Natural killer cell (primary cell): ENCODE data around the gene BECN2. TPM values are rescaled to one million over a fixed set of nuclear protein-coding genes. Genes with fewer than 3 reads are reported as not detected.

Experiments
- ATAC-seq, 3 donors: fragments of 150-1000 bp in 2 of 3; fragments of 200-7000 bp in 1 of 3; cut with Tn5 transposase; 1 replicate in 1 of 3; 2 replicates in 2 of 3; pipeline ENCODE4 v1.10.0; 2021; ENCODE audit warnings: mild to moderate bottlenecking in 2 of 3, moderate library complexity in 2 of 3
- DNase-seq, 2 donors: peaks; one replicate each; pipeline versions ENCODE4 v3.0.0 to v3.0.0-alpha.2; 2013 to 2021; ENCODE audit warnings: mixed read lengths in 1 of 2
- H3K27ac ChIP-seq: one replicate; pipeline ENCODE4 v1.5.1; 2013; ENCODE audit warnings: mild to moderate bottlenecking, low read length
- H3K27me3 ChIP-seq: one replicate; pipeline ENCODE4 v1.6.1; 2013; ENCODE audit warnings: low read length; ENCODE audit not compliant: control insufficient read depth, insufficient read depth
- H3K36me3 ChIP-seq: one replicate; pipeline ENCODE4 v1.6.1; 2013; ENCODE audit warnings: low read length; ENCODE audit not compliant: control insufficient read depth, insufficient read depth
- H3K4me1 ChIP-seq: one replicate; pipeline ENCODE4 v1.6.1; 2013; ENCODE audit warnings: low read length; ENCODE audit not compliant: control insufficient read depth, insufficient read depth
- H3K4me3 ChIP-seq: one replicate; pipeline ENCODE4 v1.5.1; 2013; ENCODE audit warnings: low read length
- H3K9me3 ChIP-seq: one replicate; pipeline ENCODE4 v1.6.1; 2013; ENCODE audit warnings: low read length; ENCODE audit not compliant: control insufficient read depth, insufficient read depth
- H3K27ac Mint-ChIP-seq, 2 donors: one replicate each; pipeline ENCODE4 v1.8.0; 2022; ENCODE audit warnings: mild to moderate bottlenecking in 2 of 2, mixed read lengths in 2 of 2, moderate library complexity in 1 of 2
- H3K27me3 Mint-ChIP-seq, 2 donors: one replicate each; pipeline ENCODE4 v1.8.0; 2022; ENCODE audit warnings: low read depth in 2 of 2, mixed read lengths in 2 of 2
- H3K36me3 Mint-ChIP-seq: one replicate; pipeline ENCODE4 v1.8.0; 2022; ENCODE audit warnings: mixed read lengths
- H3K4me1 Mint-ChIP-seq, 2 donors: one replicate each; pipeline ENCODE4 v1.8.0; 2022; ENCODE audit warnings: mixed read lengths in 2 of 2
- H3K4me3 Mint-ChIP-seq: one replicate; pipeline ENCODE4 v1.8.0; 2022; ENCODE audit warnings: mild to moderate bottlenecking, moderate library complexity, mixed read lengths
- H3K9me3 Mint-ChIP-seq, 2 donors: one replicate each; pipeline ENCODE4 v1.8.0; 2022; ENCODE audit warnings: mixed read lengths in 2 of 2
- WGBS: methylation state at CpG from one replicate; pipeline ENCODE4 v1.1.7; 2013; ENCODE audit warnings: missing lambda C conversion rate; ENCODE audit not compliant: insufficient coverage; 5-methylcytosine and 5-hydroxymethylcytosine counted together
- intact Hi-C: fragments of 100-400 bp; cut with micrococcal nuclease; formaldehyde crosslinking; loops from one replicate; pipeline ENCODE4 v1.14.2; 2022
- total RNA-seq, 4 donors: library from RNA; stranded (reverse); fragments of 120-200 nt in 1 of 4; gene quantifications; one replicate each; pipeline versions ENCODE4 v1.2.3 to v1.2.4, GENCODE V29; 2013 to 2022
- TF ChIP-seq, protein P1 (sequence below): fragments of 200-600 bp; IDR thresholded peaks from one replicate; pipeline ENCODE4 v1.8.0; 2022; ENCODE audit warnings: antibody characterized with exemption

BECN2 gene
- total RNA-seq, 3 donors from 2014 or later (not counting 1 experiment from before 2014, with no cell fraction given): not detected

DNA sequence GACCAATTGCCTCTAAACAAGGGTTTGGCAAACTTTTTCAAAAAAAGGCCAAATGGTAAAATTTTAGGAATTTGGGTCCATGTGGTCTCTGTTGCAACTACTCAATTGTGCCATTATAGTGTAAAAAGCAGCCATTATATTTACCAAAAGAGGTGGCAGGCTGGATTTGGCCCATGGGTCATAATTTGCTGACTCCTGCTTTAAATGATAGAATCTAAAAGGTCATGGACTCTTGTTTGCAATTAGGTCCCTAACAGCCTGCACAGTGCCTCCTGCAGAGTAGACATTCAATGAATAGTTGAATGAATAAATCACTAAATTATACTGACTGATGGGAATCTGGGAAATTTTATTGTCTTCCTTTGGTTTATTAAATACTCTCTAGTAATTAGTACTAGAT is 6.2 kb downstream of the BECN2 start:
- no peaks in the 10 kb centered on the region for H3K9me3 Mint-ChIP-seq
- no peaks in the 10 kb centered on the region for H3K27me3 Mint-ChIP-seq
- no peak for ATAC-seq
- TF ChIP-seq, protein P1, sequence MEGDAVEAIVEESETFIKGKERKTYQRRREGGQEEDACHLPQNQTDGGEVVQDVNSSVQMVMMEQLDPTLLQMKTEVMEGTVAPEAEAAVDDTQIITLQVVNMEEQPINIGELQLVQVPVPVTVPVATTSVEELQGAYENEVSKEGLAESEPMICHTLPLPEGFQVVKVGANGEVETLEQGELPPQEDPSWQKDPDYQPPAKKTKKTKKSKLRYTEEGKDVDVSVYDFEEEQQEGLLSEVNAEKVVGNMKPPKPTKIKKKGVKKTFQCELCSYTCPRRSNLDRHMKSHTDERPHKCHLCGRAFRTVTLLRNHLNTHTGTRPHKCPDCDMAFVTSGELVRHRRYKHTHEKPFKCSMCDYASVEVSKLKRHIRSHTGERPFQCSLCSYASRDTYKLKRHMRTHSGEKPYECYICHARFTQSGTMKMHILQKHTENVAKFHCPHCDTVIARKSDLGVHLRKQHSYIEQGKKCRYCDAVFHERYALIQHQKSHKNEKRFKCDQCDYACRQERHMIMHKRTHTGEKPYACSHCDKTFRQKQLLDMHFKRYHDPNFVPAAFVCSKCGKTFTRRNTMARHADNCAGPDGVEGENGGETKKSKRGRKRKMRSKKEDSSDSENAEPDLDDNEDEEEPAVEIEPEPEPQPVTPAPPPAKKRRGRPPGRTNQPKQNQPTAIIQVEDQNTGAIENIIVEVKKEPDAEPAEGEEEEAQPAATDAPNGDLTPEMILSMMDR: no peak
- Histone ChIP-seq H3K4me1 (no peaks in the 10 kb centered on the region), H3K27ac (no peak overlapping the region), H3K27me3 (no peaks in the 10 kb centered on the region), H3K9me3 (no peaks in the 10 kb centered on the region), H3K4me3 (no peak overlapping the region), H3K36me3 (no peaks in the 10 kb centered on the region)
- H3K27ac Mint-ChIP-seq: no peak overlapping the region
- no peaks in the 10 kb centered on the region for H3K4me1 Mint-ChIP-seq
- intact Hi-C loops: no loop called here
- no peak overlapping the region for H3K4me3 Mint-ChIP-seq
- H3K36me3 Mint-ChIP-seq: no peaks in the 10 kb centered on the region
- DNase-seq: no peak

DNA sequence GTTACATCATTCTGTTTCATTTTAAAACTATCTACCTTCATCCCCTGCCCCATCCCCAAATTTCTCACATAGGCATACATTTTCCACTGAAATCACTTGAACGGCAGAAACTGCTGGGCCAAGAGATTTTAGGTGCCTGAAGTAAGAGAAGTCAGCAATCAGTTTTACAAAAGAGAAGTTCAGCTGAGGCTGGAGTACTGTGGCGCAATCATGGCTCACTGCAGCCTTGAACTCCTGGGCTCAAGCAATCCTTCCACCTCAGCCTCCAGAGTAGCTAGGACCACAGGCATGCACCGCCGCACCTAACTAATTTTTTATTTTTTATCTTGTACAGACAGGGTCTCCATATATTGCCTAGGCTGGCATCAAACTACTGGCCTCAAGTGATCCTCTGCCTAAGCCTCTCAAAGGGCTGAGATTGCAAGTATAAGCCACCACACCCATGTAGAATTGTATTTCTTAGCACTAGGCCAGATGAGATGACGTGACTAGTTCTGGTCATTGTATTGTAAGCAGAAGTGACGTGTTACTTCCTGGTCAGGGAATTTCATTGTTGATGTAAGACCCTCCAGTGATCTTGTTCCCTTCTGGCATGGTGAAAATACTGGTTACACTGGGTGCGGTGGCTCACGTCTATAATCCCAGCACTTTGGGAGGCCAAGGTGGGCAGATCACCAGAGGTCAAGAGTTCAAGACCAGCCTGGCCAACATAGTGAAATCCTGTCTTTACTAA is 7.1 kb downstream of the BECN2 start:
- DNase-seq (no peak), ATAC-seq (no peak)
- TF ChIP-seq, protein P1: no peak
- Histone ChIP-seq H3K4me1 (no peaks in the 10 kb centered on the region), H3K4me3 (no peak overlapping the region), H3K9me3 (no peaks in the 10 kb centered on the region), H3K27me3 (no peaks in the 10 kb centered on the region), H3K36me3 (no peaks in the 10 kb centered on the region), H3K27ac (no peak overlapping the region)
- Mint-ChIP-seq H3K4me1 (no peaks in the 10 kb centered on the region), H3K9me3 (no peaks in the 10 kb centered on the region), H3K36me3 (no peaks in the 10 kb centered on the region), H3K27me3 (no peaks in the 10 kb centered on the region), H3K27ac (no peak overlapping the region), H3K4me3 (no peak overlapping the region)
- 83% methylated on average over 8 of the region's 8 CpGs for WGBS
- intact Hi-C loops: no loop called here

DNA sequence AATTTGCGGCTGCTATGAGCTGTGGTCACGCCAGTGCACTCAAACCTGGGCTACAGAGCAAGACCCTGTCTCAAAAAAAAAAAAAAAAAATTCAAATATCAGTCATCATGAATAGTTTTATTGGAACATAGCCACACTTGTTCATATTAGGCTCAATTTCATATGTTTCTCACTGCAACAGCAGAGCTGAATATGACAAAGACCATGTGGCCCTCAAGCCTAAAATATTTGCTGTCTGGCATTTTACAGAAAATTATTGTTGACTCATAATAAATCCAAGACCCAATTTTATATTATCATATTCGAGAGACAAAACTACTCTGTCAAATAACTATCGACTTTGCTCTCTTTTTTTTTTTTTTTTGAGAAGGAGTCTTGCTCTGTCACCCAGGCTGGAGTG is 11.0 kb downstream of the BECN2 start:
- Histone ChIP-seq H3K27ac (no peak overlapping the region), H3K4me1 (no peaks in the 10 kb centered on the region), H3K27me3 (no peaks in the 10 kb centered on the region), H3K9me3 (no peaks in the 10 kb centered on the region), H3K4me3 (no peak overlapping the region), H3K36me3 (no peaks in the 10 kb centered on the region)
- intact Hi-C loops: no loop called here
- 85% methylated on average over 4 of the region's 4 CpGs for WGBS
- no peak overlapping the region for H3K27ac Mint-ChIP-seq
- H3K36me3 Mint-ChIP-seq: no peaks in the 10 kb centered on the region
- DNase-seq (no peak), ATAC-seq (no peak)
- no peaks in the 10 kb centered on the region for H3K4me1 Mint-ChIP-seq
- no peak overlapping the region for H3K4me3 Mint-ChIP-seq
- H3K9me3 Mint-ChIP-seq: no peaks in the 10 kb centered on the region
- H3K27me3 Mint-ChIP-seq: no peaks in the 10 kb centered on the region
- TF ChIP-seq, protein P1: no peak
